ENCODE measurements around the gene SLK. TPM values are rescaled to one million over a fixed set of nuclear protein-coding genes. Genes with fewer than 3 reads are reported as not detected.
A peak's percentile ranks its signal among the peaks of the same experiment; 100 is the strongest.

The SLK gene
- total RNA-seq, 2 experiments from 2014 or later = 32.7 to 36.3 TPM

DNA sequence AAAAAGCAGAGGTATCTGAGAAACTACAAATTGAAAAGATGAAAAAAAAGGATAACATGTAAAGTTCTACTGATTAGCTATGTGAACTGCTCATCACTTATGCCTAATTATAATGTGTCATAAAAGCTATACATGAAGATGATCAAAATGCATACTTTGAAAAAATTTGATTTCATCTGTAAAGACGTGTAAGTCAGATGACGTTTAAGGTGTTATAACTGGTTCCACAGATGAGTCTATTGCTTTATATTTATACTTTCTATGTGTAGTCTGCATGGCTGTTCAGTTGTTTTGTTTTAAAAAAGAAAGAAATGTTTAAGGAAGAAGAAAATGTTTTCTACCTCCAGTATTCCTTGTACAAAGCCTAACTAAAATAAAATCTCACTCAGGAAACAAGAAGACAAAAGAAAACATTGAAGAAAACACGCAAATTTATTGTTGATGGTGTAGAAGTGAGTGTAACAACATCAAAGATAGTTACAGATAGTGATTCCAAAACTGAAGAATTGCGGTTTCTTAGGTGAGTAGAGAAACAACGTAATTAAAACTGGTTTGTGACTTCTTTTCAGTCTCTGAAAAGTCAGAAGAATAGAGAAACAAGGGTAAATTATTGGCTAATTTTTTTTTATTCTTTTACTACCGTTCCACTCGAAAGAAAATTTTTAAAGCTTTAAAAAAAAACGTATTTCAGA lies 38.4 kb downstream of the SLK start:
- DNase-seq = no peak
- POLR2A ChIA-PET = interaction anchor here (0.9 to 1.6 kb wide), 3 partner anchors 13 to 39 kb away, joined by 3 to 4 read pairs (median 3); no protein-coding TSS in a partner anchor
- Mint-ChIP-seq H3K4me3 (no peak overlapping the region), H3K27me3 (no peaks in the 10 kb centered on the region), H3K36me3 (ENCODE audit: low read depth) (peaks cover 48% of the 10 kb centered on the region), H3K4me1 (peaks cover 31% of the 10 kb centered on the region), H3K9me3 (no peaks in the 10 kb centered on the region), H3K27ac (peak overlapping the region; percentile 61)
- CTCF ChIA-PET = interaction anchor here (1.0 kb wide), 1 partner anchor 319 kb away, joined by 3 read pairs; no protein-coding TSS in a partner anchor

DNA sequence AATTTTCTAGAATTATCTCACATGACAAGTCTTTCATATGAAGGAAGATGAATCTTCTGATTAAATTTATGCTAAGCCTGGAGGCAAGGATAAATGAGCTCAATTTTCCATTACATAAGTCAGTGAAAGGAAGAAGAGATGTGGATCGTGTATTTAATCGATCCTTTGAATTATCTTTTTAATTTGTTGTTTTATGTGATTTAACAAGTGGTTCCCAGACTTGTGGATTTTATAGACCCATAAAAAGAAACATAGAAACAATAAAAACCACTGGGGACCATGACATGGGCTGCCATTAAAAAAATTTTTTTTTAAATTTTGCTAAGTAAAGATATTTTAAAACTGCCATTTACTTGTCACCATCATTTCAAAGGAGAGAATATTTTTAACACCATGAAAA lies 45.0 kb downstream of the SLK start:
- no peak for DNase-seq
- no peak overlapping the region for H3K4me3 Mint-ChIP-seq
- ChIA-PET POLR2A (no interaction called here), CTCF (interaction anchor here (1.6 to 1.8 kb wide), 2 partner anchors 109 to 315 kb away, joined by 4 to 5 read pairs; partner anchors contain the start of gene SFR1)
- no peaks in the 10 kb centered on the region for H3K27me3 Mint-ChIP-seq
- no peaks in the 10 kb centered on the region for H3K9me3 Mint-ChIP-seq
- H3K27ac Mint-ChIP-seq = no peak overlapping the region
- H3K4me1 Mint-ChIP-seq = peaks cover 4% of the 10 kb centered on the region
- peaks cover 30% of the 10 kb centered on the region for H3K36me3 Mint-ChIP-seq (ENCODE audit: low read depth)

DNA sequence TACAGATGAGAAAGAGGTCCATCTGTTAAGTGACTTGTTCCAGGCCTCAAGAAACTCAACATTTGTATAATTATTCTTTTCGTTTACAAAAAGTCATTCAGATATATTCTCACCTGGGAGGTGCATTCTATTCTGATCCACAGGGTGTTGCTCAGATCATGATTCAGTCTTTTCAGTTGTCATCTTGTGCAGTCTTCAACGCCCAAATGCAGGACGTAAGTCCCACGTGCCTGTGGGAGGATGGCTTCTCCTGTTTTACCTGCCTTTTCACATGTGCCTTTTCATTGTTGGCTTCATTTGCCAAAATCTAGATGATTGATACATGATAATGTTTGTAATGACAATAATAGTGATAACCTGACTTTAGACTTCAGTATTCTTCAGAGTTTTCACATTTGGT lies 46.5 kb downstream of the SLK start:
- Mint-ChIP-seq H3K27ac (no peak overlapping the region), H3K4me3 (no peak overlapping the region), H3K36me3 (ENCODE audit: low read depth) (peaks cover 37% of the 10 kb centered on the region), H3K9me3 (no peaks in the 10 kb centered on the region), H3K4me1 (peaks cover 7% of the 10 kb centered on the region), H3K27me3 (no peaks in the 10 kb centered on the region)
- ChIA-PET POLR2A (no interaction called here), CTCF (no interaction called here)
- no peak for DNase-seq

DNA sequence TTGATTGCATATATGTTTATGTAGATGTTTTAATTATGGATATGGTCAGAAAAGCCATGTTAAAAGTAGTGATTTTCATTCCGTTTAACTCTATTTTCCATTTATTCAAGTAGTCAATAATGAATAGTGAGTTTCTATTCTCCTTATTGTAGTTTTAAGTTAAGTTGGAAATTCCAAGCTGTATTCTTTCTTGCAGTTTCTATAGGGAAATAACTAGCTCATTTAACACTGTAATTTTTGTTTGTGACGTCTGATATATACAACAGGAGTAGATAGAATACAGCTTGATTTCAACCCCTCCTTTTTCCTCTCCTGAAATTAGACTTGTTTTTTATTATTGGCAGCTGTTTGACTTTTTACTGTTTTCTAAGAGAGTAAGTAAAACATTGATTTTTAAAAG lies 47.2 kb downstream of the SLK start:
- CTCF ChIA-PET = interaction anchor here (1.6 to 2.0 kb wide), 2 partner anchors 12 to 126 kb away, joined by 4 to 6 read pairs; no protein-coding TSS in a partner anchor
- Mint-ChIP-seq H3K27me3 (no peaks in the 10 kb centered on the region), H3K4me1 (peaks cover 7% of the 10 kb centered on the region), H3K36me3 (ENCODE audit: low read depth) (peaks cover 39% of the 10 kb centered on the region), H3K9me3 (no peaks in the 10 kb centered on the region), H3K27ac (no peak overlapping the region), H3K4me3 (no peak overlapping the region)
- POLR2A ChIA-PET = no interaction called here
- no peak for DNase-seq

DNA sequence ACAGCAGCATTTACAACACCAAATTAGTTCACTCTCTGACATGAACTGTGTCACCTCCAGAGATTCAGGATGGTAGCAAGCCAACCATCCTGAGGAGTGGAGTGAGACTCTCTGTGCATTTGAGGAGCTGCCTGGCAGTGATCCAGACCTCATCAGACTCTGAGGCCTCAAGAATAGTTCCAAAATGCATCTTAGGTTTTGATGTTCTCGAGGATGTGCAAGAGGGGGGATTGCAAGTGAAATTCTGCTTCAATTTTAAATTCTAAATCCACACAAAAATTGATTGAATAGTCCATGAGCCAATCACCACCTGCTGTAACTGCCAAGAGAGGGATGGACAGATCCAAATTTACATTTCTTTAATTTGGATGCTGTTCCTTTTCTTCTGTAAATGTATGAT lies 49.7 kb downstream of the SLK start:
- CTCF ChIA-PET = interaction anchor here (1.3 to 2.6 kb wide), 4 partner anchors 9 to 304 kb away, joined by 3 to 9 read pairs (median 4); partner anchors contain the start of gene SFR1
- POLR2A ChIA-PET = interaction anchor here (1.6 kb wide), 1 partner anchor 105 kb away, joined by 7 read pairs; the partner anchor contains the start of gene SFR1
- H3K4me1 Mint-ChIP-seq = peaks cover 18% of the 10 kb centered on the region
- no peak overlapping the region for H3K27ac Mint-ChIP-seq
- no peaks in the 10 kb centered on the region for H3K9me3 Mint-ChIP-seq
- no peaks in the 10 kb centered on the region for H3K27me3 Mint-ChIP-seq
- no peak overlapping the region for H3K4me3 Mint-ChIP-seq
- peaks cover 56% of the 10 kb centered on the region for H3K36me3 Mint-ChIP-seq (ENCODE audit: low read depth)
- DNase-seq = no peak

DNA sequence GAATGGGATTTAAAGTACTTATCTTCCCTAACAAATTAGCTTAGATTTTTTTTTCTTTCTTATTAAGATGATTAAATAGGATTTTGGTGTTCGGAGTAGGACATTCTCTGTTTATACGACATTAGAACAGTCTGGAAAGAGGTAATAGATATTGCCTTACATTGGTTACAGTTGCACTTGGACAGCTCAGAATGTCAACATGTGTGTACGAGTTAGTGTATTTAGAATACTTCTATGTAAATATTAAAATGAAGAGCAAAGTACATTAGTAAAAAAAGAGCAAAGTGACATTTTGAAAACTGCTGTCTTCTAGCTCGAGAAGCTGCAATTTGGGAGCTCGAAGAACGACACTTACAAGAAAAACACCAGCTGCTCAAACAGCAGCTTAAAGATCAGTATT lies 51.5 kb downstream of the SLK start:
- H3K27me3 Mint-ChIP-seq = no peaks in the 10 kb centered on the region
- peaks cover 57% of the 10 kb centered on the region for H3K36me3 Mint-ChIP-seq (ENCODE audit: low read depth)
- H3K4me3 Mint-ChIP-seq = no peak overlapping the region
- ChIA-PET CTCF (interaction anchor here (0.9 to 2.6 kb wide), 6 partner anchors 10 to 306 kb away, joined by 3 to 9 read pairs (median 4); partner anchors contain the start of gene SFR1), POLR2A (interaction anchor here (0.8 to 1.8 kb wide), 4 partner anchors 13 to 51 kb away, joined by 3 to 5 read pairs (median 4); no protein-coding TSS in a partner anchor)
- H3K27ac Mint-ChIP-seq = no peak overlapping the region
- peaks cover 19% of the 10 kb centered on the region for H3K4me1 Mint-ChIP-seq
- H3K9me3 Mint-ChIP-seq = no peaks in the 10 kb centered on the region
- DNase-seq = no peak

DNA sequence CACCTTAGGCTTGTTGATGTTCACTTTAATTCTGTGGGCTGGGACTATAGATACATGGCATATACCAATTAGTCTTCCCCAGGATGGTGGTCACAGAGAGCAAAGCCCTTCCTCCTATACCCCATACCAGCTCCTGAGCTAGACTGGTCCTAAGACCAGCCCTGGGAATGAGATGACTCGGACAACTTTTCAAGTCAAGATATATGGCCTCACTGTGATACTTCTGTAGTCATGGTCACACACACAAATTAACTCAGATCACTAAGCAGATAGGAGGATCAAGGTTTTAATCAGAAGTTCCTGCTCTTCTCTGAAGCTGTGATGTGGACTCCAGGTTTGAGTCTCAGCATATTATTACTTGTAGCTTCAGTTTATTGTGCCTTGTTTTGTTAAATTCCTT lies 53.1 kb downstream of the SLK start:
- POLR2A ChIA-PET = no interaction called here
- Mint-ChIP-seq H3K36me3 (ENCODE audit: low read depth) (peaks cover 62% of the 10 kb centered on the region), H3K27me3 (no peaks in the 10 kb centered on the region), H3K27ac (no peak overlapping the region), H3K9me3 (no peaks in the 10 kb centered on the region), H3K4me1 (peaks cover 19% of the 10 kb centered on the region), H3K4me3 (no peak overlapping the region)
- DNase-seq = no peak
- CTCF ChIA-PET = no interaction called here

DNA sequence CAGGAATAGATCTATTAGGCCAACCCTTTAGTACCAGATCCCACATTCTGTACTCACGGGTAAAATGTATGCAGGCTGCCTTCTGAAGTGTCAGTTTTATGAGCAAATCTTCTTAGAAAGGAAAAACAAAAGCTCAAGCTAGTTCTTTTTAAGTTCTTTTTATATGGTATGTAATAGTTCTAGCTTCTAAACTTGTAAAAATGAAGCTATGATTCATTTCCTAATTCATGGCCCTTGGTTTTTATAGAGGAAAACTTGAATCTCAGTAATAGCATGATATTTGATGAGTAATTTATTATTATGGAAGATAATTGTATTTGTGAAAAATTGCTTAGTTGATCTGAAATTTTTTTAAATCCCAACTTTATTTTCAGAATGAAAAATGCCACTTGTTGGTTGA lies 54.3 kb downstream of the SLK start:
- no peak for DNase-seq
- H3K9me3 Mint-ChIP-seq = no peaks in the 10 kb centered on the region
- H3K27ac Mint-ChIP-seq = no peak overlapping the region
- ChIA-PET POLR2A (interaction anchor here (1.0 kb wide), 1 partner anchor 100 kb away, joined by 3 read pairs; the partner anchor contains the start of gene SFR1), CTCF (interaction anchor here (1.3 kb wide), 1 partner anchor 133 kb away, joined by 5 read pairs; no protein-coding TSS in a partner anchor)
- H3K4me1 Mint-ChIP-seq = peaks cover 19% of the 10 kb centered on the region
- H3K27me3 Mint-ChIP-seq = no peaks in the 10 kb centered on the region
- no peak overlapping the region for H3K4me3 Mint-ChIP-seq
- H3K36me3 Mint-ChIP-seq (ENCODE audit: low read depth) = peaks cover 69% of the 10 kb centered on the region

DNA sequence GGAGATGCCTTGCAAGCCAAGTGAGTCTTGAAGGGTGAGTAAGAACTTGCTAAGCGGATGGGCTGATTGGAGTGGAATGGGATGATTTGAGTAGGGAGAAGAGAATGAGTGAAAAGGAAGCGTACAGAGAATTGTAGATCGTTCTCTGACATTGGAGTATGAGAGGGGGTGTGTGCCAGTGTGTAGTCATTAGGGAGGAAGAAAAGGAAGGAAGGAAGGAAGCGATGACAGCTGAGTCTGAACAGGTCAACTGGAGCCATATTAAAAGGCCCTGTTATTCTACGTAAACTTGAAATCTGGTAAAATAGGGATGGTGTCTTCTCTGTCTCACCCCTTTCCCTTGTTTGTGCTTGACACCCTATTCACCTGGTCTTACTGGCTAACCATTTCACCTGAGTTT lies 55.1 kb downstream of the SLK start:
- no peak for DNase-seq
- no peak overlapping the region for H3K4me3 Mint-ChIP-seq
- no peaks in the 10 kb centered on the region for H3K27me3 Mint-ChIP-seq
- POLR2A ChIA-PET = no interaction called here
- no peaks in the 10 kb centered on the region for H3K9me3 Mint-ChIP-seq
- CTCF ChIA-PET = interaction anchor here (1.3 kb wide), 1 partner anchor 134 kb away, joined by 5 read pairs; no protein-coding TSS in a partner anchor
- no peak overlapping the region for H3K27ac Mint-ChIP-seq
- H3K36me3 Mint-ChIP-seq (ENCODE audit: low read depth) = peaks cover 72% of the 10 kb centered on the region
- H3K4me1 Mint-ChIP-seq = peaks cover 16% of the 10 kb centered on the region

DNA sequence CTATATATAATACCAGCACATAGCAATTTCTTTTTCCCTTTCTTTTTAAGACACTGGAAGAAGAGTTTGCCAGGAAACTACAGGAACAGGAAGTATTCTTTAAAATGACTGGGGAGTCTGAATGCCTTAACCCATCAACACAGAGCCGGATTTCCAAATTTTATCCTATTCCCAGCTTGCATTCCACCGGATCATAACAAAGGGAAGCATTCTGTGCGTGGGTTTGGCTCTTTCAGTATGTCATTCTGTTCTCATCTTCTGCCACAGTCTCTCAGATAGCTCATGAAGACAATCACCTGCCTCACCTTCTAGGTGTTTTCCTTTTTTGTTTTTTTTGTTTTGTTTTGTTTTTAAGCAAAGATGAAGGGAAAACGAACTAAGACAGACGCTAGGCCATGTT lies 58.6 kb downstream of the SLK start:
- H3K27me3 Mint-ChIP-seq = no peaks in the 10 kb centered on the region
- ChIA-PET CTCF (interaction anchor here (1.0 to 1.6 kb wide), 2 partner anchors 10 to 11 kb away, joined by 3 to 4 read pairs; no protein-coding TSS in a partner anchor), POLR2A (no interaction called here)
- no peaks in the 10 kb centered on the region for H3K9me3 Mint-ChIP-seq
- no peak overlapping the region for H3K4me3 Mint-ChIP-seq
- H3K4me1 Mint-ChIP-seq = peaks cover 8% of the 10 kb centered on the region
- no peak for DNase-seq
- H3K36me3 Mint-ChIP-seq (ENCODE audit: low read depth) = peaks cover 64% of the 10 kb centered on the region
- no peak overlapping the region for H3K27ac Mint-ChIP-seq

DNA sequence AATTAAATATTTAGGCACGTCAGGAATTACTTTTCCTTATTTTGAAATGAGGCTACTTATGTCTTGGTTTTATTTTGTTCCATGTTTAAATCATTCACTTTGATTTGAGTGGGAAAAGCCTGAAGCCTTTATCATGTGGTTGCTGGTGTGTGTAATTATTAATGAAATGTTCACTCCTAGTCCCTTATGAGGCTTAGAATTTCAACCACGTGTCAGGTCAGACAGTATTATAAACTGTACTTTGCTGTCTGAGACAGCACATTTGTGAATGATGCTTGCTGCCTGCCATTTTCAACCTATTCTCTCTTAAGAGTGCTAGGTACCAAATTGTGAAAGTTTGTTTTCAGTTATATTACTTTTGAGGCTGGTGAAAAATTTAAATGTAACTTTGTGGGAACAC lies 59.8 kb downstream of the SLK start:
- H3K4me1 Mint-ChIP-seq = peaks cover 6% of the 10 kb centered on the region
- no peaks in the 10 kb centered on the region for H3K27me3 Mint-ChIP-seq
- no peaks in the 10 kb centered on the region for H3K9me3 Mint-ChIP-seq
- H3K36me3 Mint-ChIP-seq (ENCODE audit: low read depth) = peaks cover 58% of the 10 kb centered on the region
- DNase-seq = no peak
- H3K27ac Mint-ChIP-seq = no peak overlapping the region
- POLR2A ChIA-PET = no interaction called here
- H3K4me3 Mint-ChIP-seq = no peak overlapping the region
- CTCF ChIA-PET = interaction anchor here (1.6 kb wide), 1 partner anchor 12 kb away, joined by 4 read pairs; no protein-coding TSS in a partner anchor

DNA sequence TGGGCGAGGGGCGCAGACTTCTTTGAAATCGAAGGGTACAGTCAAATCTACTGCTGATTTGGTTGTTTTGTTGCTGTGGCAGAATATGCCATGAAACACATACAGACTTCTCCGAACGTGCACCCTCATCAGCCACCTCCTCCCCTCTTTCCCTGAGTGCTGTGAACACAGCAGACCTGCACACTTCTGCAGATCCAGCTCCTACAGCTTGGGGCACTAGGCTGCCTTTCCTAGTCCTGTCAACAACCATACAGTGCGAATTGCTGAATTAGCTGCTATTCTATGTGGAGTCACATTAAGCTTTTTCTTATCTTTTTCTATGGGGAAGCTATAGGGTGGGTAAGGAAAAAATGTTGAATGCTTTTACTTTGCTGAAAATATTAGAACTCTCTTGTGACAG lies 61.2 kb downstream of the SLK start:
- no peak overlapping the region for H3K4me3 Mint-ChIP-seq
- H3K27me3 Mint-ChIP-seq = no peaks in the 10 kb centered on the region
- H3K9me3 Mint-ChIP-seq = no peaks in the 10 kb centered on the region
- no peak overlapping the region for H3K27ac Mint-ChIP-seq
- peaks cover 48% of the 10 kb centered on the region for H3K36me3 Mint-ChIP-seq (ENCODE audit: low read depth)
- ChIA-PET CTCF (interaction anchor here (0.7 to 2.2 kb wide), 4 partner anchors 9 to 246 kb away, joined by 3 to 10 read pairs (median 4); no protein-coding TSS in a partner anchor), POLR2A (interaction anchor here (1.4 kb wide), 1 partner anchor 13 kb away, joined by 3 read pairs; no protein-coding TSS in a partner anchor)
- no peak for DNase-seq
- peaks cover 4% of the 10 kb centered on the region for H3K4me1 Mint-ChIP-seq

DNA sequence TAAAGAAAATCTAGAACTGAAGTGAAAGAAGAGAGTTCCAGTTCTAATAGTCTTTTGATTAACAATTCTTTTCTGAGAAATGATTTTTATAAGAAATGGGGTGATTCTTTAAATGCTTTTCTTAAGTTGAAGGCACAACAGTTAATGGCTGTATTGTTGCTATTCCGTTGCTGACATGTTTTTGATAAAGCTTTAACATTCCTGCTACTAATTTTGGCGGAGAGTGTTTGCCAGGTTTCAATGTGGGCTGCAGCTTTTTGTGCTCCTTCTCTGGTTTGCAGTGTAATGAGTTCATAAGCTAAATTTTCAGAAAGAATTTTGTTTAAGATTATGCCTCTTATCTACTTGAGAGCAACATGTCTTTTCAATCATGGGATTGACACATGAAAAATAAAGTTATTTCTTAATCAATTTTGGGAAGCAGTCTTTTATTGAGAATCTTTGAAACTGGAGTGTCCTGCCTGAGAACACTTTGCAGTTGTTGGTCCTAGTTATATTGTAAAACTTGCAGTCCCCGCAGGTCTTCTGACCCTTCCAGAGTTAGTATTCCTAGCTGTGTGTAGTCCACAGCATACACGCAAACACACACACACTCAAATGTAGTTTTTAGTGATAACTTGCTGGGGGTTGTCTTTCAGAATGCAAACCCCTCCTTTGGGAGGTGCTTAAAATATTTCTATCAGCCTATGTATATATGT lies 62.0 kb downstream of the SLK start:
- no peaks in the 10 kb centered on the region for H3K27me3 Mint-ChIP-seq
- no peak overlapping the region for H3K4me3 Mint-ChIP-seq
- no peaks in the 10 kb centered on the region for H3K9me3 Mint-ChIP-seq
- DNase-seq = no peak
- ChIA-PET POLR2A (interaction anchor here (0.7 to 1.4 kb wide), 2 partner anchors 11 to 13 kb away, joined by 3 read pairs; no protein-coding TSS in a partner anchor), CTCF (interaction anchor here (0.7 to 2.2 kb wide), 5 partner anchors 10 to 247 kb away, joined by 3 to 10 read pairs (median 3); no protein-coding TSS in a partner anchor)
- peaks cover 41% of the 10 kb centered on the region for H3K36me3 Mint-ChIP-seq (ENCODE audit: low read depth)
- peaks cover 4% of the 10 kb centered on the region for H3K4me1 Mint-ChIP-seq
- H3K27ac Mint-ChIP-seq = no peak overlapping the region

All from activated CD4-positive, alpha-beta memory T cell treated with anti-CD3 and anti-CD28 coated beads, Interleukin-2, amount 10 ng/mL, durations not matched to agents 7 days and 5 days (primary cell).